Stimulated activated CD8-positive, alpha-beta memory T cell treated with anti-CD3 and anti-CD28 coated beads, Interleukin-15, amount 100 ng/mL, for 24 hours (primary cell): ENCODE measurements around the gene COCH.
"Not testable (repeated sequence)": the region's sequence is repeated elsewhere in the genome, so short reads cannot be mapped to it uniquely, and the experiment has no call there.

Experiments used
- DNase-seq: peaks from one replicate; pipeline ENCODE4 v3.0.0-alpha.2; 2020; ENCODE audit warnings: low read depth

COCH gene

GRCh38 chr14:30875788-30876053 is 1.4 kb downstream of the COCH start:
- DNase-seq, result no peak

DNA sequence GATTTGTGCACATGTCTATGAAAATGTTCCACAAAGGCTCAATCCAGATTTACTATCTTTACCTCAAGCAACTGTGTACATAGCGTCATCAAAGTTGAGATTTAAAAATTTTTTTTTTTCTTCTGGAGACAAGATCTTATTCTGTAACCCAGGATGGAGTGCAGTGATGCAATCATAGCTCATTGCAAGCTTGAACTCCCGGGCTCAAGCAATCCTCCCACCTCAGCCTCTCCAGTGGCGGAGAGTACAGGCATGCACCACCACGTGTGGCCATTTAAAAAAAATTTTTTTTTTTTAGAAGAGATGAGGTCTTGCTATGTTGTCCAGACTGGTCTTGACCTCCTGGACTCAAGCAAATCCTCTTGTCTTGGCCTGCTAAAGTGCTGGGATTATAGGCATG is 2.3 kb downstream of the COCH start:
- no peak for DNase-seq

DNA sequence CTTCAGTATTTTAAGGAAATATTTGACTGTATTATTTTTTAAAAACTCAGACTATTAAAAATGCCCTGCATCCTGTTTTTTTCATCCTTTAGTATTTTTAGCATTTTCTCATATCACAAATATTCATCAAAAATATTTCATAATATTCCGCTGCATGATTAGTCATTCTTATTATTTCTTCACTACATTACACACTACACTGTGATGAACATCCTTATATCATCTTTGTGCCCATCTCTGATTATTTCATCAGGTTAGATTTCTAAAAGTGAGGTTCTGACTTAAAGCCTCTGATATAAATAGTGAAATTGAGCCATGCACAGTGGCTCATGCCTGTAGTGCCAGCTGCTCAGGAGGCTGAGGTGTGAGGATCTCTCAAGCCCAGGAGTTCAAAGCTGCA is 8.1 kb downstream of the COCH start:
- no peak for DNase-seq

DNA sequence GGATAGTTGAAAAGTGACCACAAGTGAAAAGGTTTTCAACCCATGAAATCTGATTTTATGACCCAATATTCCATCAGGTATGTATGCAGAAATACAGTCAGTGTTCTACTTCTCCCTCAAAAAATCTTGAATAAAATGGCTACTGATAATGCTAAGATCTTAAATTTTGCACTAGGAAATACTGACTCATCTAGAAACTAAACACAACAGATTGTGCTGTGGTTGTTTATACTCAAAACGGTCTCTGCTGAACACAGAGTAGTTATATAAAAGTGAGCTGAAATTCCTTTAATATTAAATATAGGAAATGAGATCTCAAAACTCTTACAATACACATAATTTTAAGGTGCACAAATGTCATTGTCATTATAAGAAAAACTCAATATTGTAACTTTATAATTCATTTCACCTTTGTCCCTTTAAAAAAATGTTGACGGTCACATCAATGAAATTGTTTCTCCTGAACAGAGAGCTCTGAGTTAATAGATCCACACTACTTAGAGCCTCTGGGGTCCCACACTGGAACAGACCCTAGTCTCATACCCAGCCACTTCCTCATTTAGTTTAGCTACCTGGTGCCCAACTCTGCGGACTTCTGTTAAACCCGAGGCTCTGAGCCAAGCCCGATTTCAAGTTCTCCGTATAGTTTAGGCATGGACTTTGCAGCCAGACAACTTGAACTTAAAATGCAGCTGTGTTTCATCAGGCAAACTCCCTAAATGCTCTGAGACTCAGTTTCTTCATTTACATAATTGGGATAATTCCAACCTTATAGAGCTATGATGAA is 9.3 kb downstream of the COCH start:
- no peak for DNase-seq

DNA sequence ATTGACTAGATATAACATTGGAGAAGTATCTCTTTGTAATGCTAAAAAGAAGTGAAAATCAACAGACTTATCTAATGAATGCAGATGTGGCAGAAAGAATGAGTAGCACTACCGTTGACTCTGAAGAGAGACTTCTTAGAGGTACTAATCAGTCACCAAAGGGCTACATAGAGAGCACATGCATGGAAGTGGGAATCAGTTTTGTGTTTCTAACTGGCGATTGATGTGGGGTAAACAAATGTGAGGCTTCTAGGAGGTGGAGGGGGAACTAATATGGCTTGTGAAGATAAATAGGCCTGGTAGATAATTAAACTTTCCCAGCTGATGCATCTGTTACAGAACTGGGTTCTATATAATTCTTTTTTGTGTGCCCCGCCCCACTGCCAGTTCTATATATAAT is 10.5 kb downstream of the COCH start:
- DNase-seq, result no peak

GRCh38 chr14:30885840-30886740 is 11.7 kb downstream of the COCH start:
- no peak for DNase-seq

DNA sequence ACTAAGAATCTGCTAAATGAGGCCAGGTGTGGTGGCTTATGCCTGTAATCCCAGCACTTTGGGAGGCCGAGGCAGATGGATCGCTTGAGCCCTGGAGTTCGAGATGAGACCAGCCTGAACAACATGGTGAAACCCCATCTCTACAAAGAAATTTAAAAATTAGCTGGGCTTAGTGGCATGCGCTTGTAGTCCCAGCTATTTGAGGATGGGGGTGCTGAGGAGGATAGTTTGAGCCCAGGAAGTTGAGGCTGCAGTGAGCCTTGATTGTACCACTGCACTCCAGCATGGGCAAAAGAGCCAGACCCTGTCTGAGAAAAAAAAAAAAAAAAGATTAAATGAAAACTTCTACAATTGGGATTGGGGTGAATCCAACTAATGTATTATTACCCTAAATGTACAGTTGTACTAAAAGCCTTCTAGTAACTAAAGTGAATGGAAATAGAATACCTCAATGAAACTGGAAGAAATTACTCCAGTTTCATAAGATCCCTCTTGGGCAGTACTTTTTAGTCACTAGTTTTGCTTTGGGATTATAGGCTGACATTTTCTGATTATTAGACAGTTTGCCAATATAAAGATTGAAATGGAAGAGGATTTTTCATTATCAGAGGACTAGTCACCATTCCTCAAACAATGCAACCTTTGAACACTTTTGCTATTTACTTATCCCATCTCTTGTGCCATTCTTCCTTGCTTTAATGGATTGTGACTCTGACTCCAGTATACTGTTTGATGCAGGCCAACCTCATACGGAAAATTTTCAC is 14.3 kb downstream of the COCH start:
- no peak for DNase-seq

GRCh38 chr14:30889244-30889594 is 14.9 kb downstream of the COCH start:
- DNase-seq, result no peak

- DNase-seq, result no peak
Observed at GRCh38 chr14:30893819-30894218, 19.5 kb downstream of the COCH start.

DNA sequence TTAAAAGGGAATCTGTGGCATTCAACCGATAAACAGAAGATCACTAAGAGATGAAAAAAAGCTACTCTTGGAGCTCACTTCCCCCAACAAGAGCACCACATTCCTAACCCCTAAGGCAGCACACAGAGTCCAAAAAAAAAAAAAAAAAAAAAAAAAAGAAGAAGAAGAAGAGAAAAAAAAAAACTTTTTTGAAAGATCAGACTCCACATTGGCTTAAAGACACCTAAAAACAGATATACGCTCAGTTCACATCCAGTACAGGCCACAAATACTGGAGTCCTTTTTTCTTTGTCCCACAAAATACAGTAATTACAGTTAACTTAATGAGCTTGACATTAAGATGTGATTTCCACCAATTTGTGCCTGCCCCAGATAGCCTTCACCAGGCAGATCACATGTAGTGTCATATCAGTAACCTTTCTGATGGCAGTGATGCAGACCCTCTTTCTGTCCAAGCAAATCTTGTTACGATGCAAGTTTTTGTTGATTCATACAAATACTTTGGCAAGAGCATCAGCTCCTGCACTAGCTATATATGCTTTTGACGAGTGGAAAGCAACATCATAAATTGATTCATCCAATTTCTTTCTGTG is 20.7 kb downstream of the COCH start:
- no peak for DNase-seq

GRCh38 chr14:30896435-30896834 is 22.1 kb downstream of the COCH start:
- no peak for DNase-seq

- DNase-seq, result not testable (repeated sequence)
Observed at GRCh38 chr14:30897121-30897520, 22.8 kb downstream of the COCH start.

- DNase-seq, result no peak
Observed at GRCh38 chr14:30903285-30904124, 29.1 kb downstream of the COCH start.

DNA sequence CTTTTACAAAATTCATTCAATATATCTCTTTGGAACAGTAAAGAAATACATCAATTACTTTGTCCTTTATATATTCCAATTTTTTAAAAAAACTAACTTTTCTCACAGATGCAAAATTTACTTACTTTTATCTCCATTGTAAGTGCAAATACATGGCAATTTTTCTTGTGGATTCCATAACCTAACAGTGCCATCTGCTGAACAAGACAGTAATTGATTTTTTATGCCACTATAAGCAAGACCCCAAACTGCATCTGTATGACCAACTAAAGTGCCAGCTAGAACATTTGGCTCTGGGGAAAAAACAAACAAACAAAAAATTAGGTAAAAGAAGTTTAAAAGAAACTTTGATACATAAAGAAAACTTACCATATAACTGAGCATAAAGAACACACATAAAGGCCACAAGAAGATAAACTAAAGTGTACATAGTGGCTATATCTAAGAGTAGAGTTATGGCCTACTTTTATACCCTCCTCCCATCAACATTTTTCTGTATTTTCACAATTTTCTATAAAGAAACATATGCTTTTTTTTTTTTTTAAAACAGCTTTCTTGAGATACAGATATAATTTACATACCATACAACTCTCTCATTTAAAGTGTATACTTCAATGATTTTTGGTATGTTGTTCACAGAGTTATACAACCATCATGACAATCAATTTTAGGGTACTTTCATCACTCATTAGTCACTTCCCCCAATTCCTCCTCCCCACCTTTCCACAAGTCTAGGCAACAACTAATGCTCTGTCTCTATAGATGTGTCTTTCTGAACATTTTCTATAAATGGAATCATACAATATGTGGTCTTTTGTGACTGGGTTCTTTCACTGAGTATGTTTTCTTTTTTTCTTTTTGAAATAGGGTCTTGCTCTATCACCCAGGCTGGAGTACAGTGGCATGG is 32.6 kb downstream of the COCH start:
- no peak for DNase-seq

DNA sequence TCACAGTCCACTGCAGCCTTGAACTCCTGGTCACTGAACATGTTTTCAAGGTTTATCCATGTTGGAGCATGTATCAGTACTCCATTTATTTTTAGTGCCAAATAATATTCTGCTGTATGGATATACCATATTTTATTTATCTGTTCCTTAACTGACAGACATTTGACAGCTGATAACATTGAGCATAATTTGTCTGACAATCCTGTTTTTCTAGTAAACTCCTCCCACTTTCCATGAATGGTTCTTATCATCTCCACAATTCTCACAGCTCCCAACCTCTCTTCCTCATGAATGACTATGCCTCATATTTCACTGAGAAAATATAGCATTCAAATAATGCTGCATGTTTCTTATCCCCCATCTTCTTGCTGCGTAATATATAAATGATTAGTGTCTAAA is 33.3 kb downstream of the COCH start:
- DNase-seq, result no peak

GRCh38 chr14:30908826-30909225 is 34.5 kb downstream of the COCH start:
- no peak for DNase-seq

DNA sequence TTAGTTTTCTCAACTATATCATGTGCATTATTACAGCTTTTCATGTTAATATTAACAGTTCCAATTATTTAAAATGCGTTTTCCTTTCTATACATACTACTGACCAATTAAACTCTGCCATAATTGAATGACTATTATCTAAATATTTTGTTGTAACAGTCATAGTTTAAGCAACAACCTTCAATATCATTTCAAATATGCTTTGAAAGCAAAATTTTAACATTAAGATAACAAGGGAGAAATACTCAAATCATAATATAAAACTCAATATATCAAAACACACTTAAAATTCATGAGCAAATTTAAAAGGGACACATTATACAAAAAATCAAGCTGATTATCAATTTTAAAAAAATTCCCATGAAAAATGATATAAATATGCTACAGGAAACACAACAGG is 40.5 kb downstream of the COCH start:
- DNase-seq, result no peak

DNA sequence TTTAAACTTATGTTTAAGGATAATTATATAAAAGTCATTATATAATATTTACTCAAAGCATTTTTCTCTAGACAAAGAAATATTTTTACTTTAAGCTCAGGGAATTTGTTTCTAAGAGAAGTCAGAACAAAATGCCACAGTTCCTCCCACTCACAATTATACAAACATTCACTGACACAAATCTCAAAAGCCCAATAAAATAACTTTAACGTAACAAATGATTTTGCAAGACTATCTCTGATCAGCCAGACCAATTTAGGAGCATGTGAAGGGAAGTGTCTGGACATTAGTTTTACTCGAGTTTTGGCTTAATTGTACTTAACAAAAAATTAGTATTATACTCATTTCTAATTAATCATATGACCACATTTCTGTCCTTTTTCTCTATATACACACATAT is 41.2 kb downstream of the COCH start:
- DNase-seq, result no peak

DNA sequence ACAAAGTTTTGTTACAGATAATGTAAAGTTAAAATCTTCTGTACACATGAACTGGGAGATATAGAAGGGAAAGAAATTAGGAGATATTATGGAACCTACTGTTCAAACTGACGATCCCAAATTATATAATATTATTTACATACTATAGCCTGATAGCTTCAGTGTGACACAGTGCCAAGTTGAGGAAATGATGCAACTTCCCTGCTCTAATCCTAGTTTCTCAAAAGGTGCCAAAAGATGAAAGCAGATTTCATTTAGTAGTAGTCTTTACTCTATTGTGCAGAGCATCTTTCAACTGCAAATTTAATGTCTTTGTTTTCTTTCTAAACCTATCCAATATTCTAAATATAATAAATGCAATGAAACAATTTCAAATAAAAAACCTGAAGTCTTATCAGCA is 46.9 kb downstream of the COCH start:
- no peak for DNase-seq

DNA sequence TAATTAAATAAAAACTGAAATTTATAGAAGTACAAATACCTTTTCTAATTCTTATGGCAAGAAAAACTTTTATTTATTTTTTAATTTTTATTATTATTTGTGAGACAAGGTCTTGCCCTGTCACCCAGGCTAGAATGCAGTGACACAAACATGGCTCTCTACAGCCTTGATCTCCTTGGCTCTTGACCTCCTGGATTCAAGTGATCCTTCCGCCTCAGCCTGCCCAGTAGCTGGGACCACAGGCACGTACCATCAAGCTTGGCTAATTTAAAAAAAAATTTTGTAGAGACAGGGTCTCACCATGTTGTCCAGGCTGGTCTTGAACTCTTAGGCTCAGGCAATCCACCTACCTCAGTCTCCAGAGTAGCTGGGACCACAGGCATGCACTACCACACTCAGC is 47.4 kb downstream of the COCH start:
- DNase-seq, result no peak

DNA sequence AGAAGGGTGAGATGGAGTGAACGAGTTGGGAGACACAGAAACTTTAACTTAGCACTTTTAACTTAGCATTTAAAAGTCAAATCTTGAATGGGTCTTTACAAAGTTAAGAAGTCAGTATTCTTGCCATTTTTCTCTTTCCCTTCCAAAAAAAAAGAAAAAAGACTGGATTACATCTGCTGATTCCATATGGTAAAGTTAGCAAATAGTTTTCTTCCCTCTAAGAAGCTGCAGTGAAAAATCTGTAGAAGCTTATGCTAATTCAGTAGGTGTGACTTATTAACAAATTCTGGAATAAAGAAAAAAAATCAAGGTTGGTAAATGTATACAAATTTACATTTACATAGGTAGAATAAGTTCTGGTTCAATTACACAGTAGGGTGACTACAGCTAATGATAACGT is 50.9 kb downstream of the COCH start:
- no peak for DNase-seq
